K562 (cell line): ENCODE results near the gene SLC12A4. TPM values are rescaled to one million over a fixed set of nuclear protein-coding genes. Genes with fewer than 3 reads are reported as not detected.

ENCODE experiments used
- ATAC-seq: fragments of 200-7000 bp; cut with Tn5 transposase; 3 replicates; pipeline ENCODE4 v1.9.1; 2020; ENCODE audit warnings: moderate library complexity
- BruUV-seq: library from RNA; stranded (reverse); fragments of 400-500 nt; replicated peaks from 2 replicates; lab custom pipeline; 2021; lab: Mats Ljungman, UMichigan
- CTCF ChIA-PET: fragments of 300-600 bp; formaldehyde crosslinking; extraction: SDS; loops from one replicate; lab custom pipeline; 2021; ENCODE audit warnings: low intra/inter-chr PET ratio; lab: Yijun Ruan, JAX
- POLR2A ChIA-PET: fragments of 300-600, 350-650 bp; sonication (Branson Sonifier 250); formaldehyde crosslinking; extraction: SDS; loops from one replicate; lab custom pipeline; 2021; ENCODE audit warnings: antibody characterized with exemption, inconsistent platforms; lab: Yijun Ruan, JAX
- DNase-seq, 4 experiments: peaks; one replicate each; pipeline versions ENCODE4 v3.0.0 to v3.0.0-alpha.2; 2011 to 2018; ENCODE audit warnings: low spot score in 3 of 4, mixed read lengths in 3 of 4; ENCODE audit errors: extremely low read depth in 1 of 4
- FAIRE-seq: peaks from 2 replicates; lab custom pipeline; 2011; peaks lifted over from hg19 to GRCh38; lab: Jason Lieb, UNC
- H2AFZ ChIP-seq: 2 replicates; pipeline ENCODE4 v1.6.0; 2011; ENCODE audit warnings: low read depth, low read length, control low read depth, inconsistent platforms
- H3K27ac ChIP-seq: fragments of 200-600 bp; 3 replicates; pipeline ENCODE4 v1.8.0; 2011; ENCODE audit warnings: low read depth, mild to moderate bottlenecking, control low read depth, inconsistent platforms, low read length, moderate library complexity, mixed read lengths; ENCODE audit errors: extremely low read depth
- H3K27me3 ChIP-seq, 2 experiments: fragments of 300-600 bp in 1 of 2; 2 replicates in 1 of 2; 3 replicates in 1 of 2; pipeline versions ENCODE4 v1.6.0 to v1.8.0; 2011; ENCODE audit warnings: inconsistent platforms in 2 of 2, low read length in 2 of 2, mild to moderate bottlenecking in 1 of 2, mixed read lengths in 1 of 2, moderate library complexity in 1 of 2; ENCODE audit not compliant: control insufficient read depth in 2 of 2, insufficient read depth in 2 of 2
- H3K36me3 ChIP-seq: fragments of 300-600 bp; 3 replicates; pipeline ENCODE4 v1.8.0; 2011; ENCODE audit warnings: mild to moderate bottlenecking, low read length, inconsistent platforms; ENCODE audit not compliant: control insufficient read depth, insufficient read depth
- H3K4me1 ChIP-seq, 2 experiments: fragments of 200-600 bp in 1 of 2; replicated peaks in 1 of 2; 2 replicates in 1 of 2; 3 replicates in 1 of 2; pipeline versions ENCODE4 v1.5.1 to v1.8.0; 2011; ENCODE audit warnings: inconsistent platforms in 2 of 2, low read length in 2 of 2, mild to moderate bottlenecking in 1 of 2, mixed read lengths in 1 of 2, moderate library complexity in 1 of 2; ENCODE audit not compliant: control insufficient read depth in 2 of 2, insufficient read depth in 2 of 2
- H3K4me2 ChIP-seq: 2 replicates; pipeline ENCODE4 v1.6.1; 2011; ENCODE audit warnings: low read length, control low read depth, inconsistent platforms, mixed read lengths; ENCODE audit not compliant: insufficient read depth
- H3K4me3 ChIP-seq: fragments of 200-600 bp; sonication (generic), shearing (Covaris generic); 2 replicates; pipeline ENCODE4 v1.5.1; 2016; ENCODE audit warnings: control low read depth, inconsistent platforms
- H3K79me2 ChIP-seq: fragments of 200-600 bp; 3 replicates; pipeline ENCODE4 v1.8.0; 2011; ENCODE audit warnings: low read length, inconsistent platforms; ENCODE audit not compliant: control insufficient read depth, insufficient read depth
- H3K9ac ChIP-seq, 2 experiments: 2 replicates each; pipeline versions ENCODE4 v1.6.0 to v1.6.1; 2011; ENCODE audit warnings: low read depth in 2 of 2, low read length in 2 of 2, control low read depth in 1 of 2, inconsistent platforms in 1 of 2, mild to moderate bottlenecking in 1 of 2, mixed read lengths in 1 of 2; ENCODE audit not compliant: insufficient read depth in 1 of 2
- H3K9me1 ChIP-seq: one replicate; pipeline ENCODE4 v1.6.0; 2011; ENCODE audit warnings: inconsistent platforms, mild to moderate bottlenecking, low read length, moderate library complexity; ENCODE audit not compliant: control insufficient read depth, insufficient read depth
- H3K9me3 ChIP-seq: replicated peaks from 2 replicates; pipeline ENCODE4 v1.5.1; 2011; ENCODE audit warnings: low read depth, low read length, inconsistent platforms; ENCODE audit not compliant: control insufficient read depth, insufficient read depth
- H4K20me1 ChIP-seq: replicated peaks from 2 replicates; pipeline ENCODE4 v1.6.1; 2011; ENCODE audit warnings: low read length, inconsistent platforms, mixed read lengths; ENCODE audit not compliant: control insufficient read depth, insufficient read depth
- CEBPZ ChIP-seq: fragments of 150-350 bp; IDR thresholded peaks from 2 replicates; pipeline ENCODE4 v1.6.1; 2014; ENCODE audit warnings: low read depth, mild to moderate bottlenecking, low read length, borderline replicate concordance
- EHMT2 ChIP-seq: fragments of 450-650 bp; IDR thresholded peaks from 2 replicates; pipeline ENCODE4 v1.6.1; 2018; ENCODE audit warnings: antibody characterized with exemption
- PYGO2 ChIP-seq: fragments of 450-650 bp; IDR thresholded peaks from 2 replicates; pipeline ENCODE4 v1.6.1; 2016; ENCODE audit warnings: mild to moderate bottlenecking, missing genetic modification characterization, moderate library complexity, missing compliant biosample characterization
- RBM39 ChIP-seq: fragments of 200-400 bp; formaldehyde crosslinking; optimal IDR thresholded peaks from 2 replicates; pipeline ENCODE3; 2018; ENCODE audit warnings: low read depth, low read length
- TAF1 ChIP-seq: IDR thresholded peaks from 2 replicates; pipeline ENCODE4 v1.6.1; 2011; ENCODE audit warnings: mild to moderate bottlenecking, low read length, moderate library complexity; ENCODE audit not compliant: insufficient read depth, control insufficient read depth, severe bottlenecking; ENCODE audit errors: extremely low read depth
- ZFP36 ChIP-seq: fragments of 150-350 bp; IDR thresholded peaks from 2 replicates; pipeline ENCODE4 v1.6.1; 2018; ENCODE audit warnings: low read length, low read depth; ENCODE audit not compliant: partially characterized antibody
- WGBS: fragments of 100-300 bp; shearing (Covaris generic); methylation state at CpG from one replicate; pipeline ENCODE4 v1.1.6; 2016; ENCODE audit warnings: low coverage, mixed read lengths; ENCODE audit not compliant: insufficient coverage; ENCODE audit errors: missing lambda C conversion rate; 5-methylcytosine and 5-hydroxymethylcytosine counted together
- in situ Hi-C: fragments of 300-500 bp; cut with MboI; formaldehyde crosslinking; loops from 4 replicates; pipeline ENCODE4 v1.15.0; 2018; ENCODE audit warnings: inconsistent platforms, mixed read lengths
- intact Hi-C: fragments of 100-400 bp; cut with micrococcal nuclease; formaldehyde crosslinking; loops from 2 replicates; pipeline ENCODE4 v1.14.2; 2022
- polyA plus RNA-seq, 8 experiments: library from polyadenylated mRNA; depleted of rRNA in 4 of 8; stranded (reverse) in 5 of 8; unstranded in 3 of 8; fragments of >200 nt; fragmentation: Nextera tagmentation in 2 of 8; fragmentation: Illumina TruSeq in 1 of 8; extraction: Ambion mirVana in 2 of 8; extraction: Trizol in 1 of 8; gene quantifications; 2 replicates each; pipeline versions ENCODE4 v1.2.1 to v1.2.3, GENCODE V29; 2011 to 2014; ENCODE audit warnings: inconsistent platforms in 1 of 8, missing spikeins in 1 of 8
- total RNA-seq, 7 experiments: library from RNA; depleted of rRNA in 6 of 7; stranded (reverse); fragments of >200 nt in 6 of 7; fragmentation: Illumina TruSeq in 2 of 7; extraction: Trizol in 2 of 7; gene quantifications; 2 replicates each; pipeline versions ENCODE4 v1.2.1 to v1.2.3, GENCODE V29; 2011 to 2021; ENCODE audit warnings: low replicate concordance in 1 of 7

The SLC12A4 gene
- total and polyA plus RNA-seq, 9 of the 15 experiments (the other 6 are each of a cell fraction or from before 2014, with no cell fraction given): 0.75 to 43.5 (median 15.0) TPM

GRCh38 chr16:67924140-67924906, 44.1 kb downstream of the SLC12A4 start:
- BruUV-seq: no TSS peak
- Histone ChIP-seq H3K27me3 (no peaks in the 10 kb centered on the region), H4K20me1 (peaks cover 22% of the 10 kb centered on the region), H3K36me3 (no peaks in the 10 kb centered on the region; the same call in 2 of the 3 replicates), H3K27ac (no peak overlapping the region), H3K9ac (peak overlapping the region in 1 of 2 experiments; percentile 53; a peak in 1 of 4 replicates), H3K4me2 (no peak overlapping the region), H3K9me1 (peaks cover 3% of the 10 kb centered on the region), H3K4me3 (no peak overlapping the region), H3K9me3 (no peaks in the 10 kb centered on the region), H2AFZ (no peak overlapping the region), H3K4me1 (peaks cover 13 to 26% of the 10 kb centered on the region in 2 experiments), H3K79me2 (no peaks in the 10 kb centered on the region)
- CTCF ChIA-PET: no interaction called here
- WGBS: 76% methylated on average over 10 of the region's 10 CpGs
- FAIRE-seq: no peak
- POLR2A ChIA-PET: interaction anchor here (0.6 to 1.6 kb wide), 4 partner anchors 13 to 307 kb away, joined by 3 to 4 read pairs (median 3); no protein-coding TSS in a partner anchor
- intact Hi-C loops (no loop called here), in situ Hi-C loops (loop anchor here (10.0 kb wide), 1 partner anchor 400 kb away; the partner anchor contains the start of gene RIPOR1)
- no peak for DNase-seq
- ATAC-seq: no peak
- TF ChIP-seq PYGO2 (tag) (no peak), ZFP36 (no peak), TAF1 (no peak), CEBPZ (no peak), RBM39 (no peak), EHMT2 (no peak)
